ENCODE measurements around the gene JPH2. TPM values are rescaled to one million over a fixed set of nuclear protein-coding genes. Genes with fewer than 3 reads are reported as not detected.

JPH2 gene
- polyA plus RNA-seq, 2 donors = 4.2 to 4.9 TPM

GRCh38 chr20:44112456-44112855 is 74.5 kb downstream of the JPH2 start:
- peaks cover 0 to 4% of the 10 kb centered on the region in 2 donors for H3K9me3 ChIP-seq (ENCODE audit: control insufficient read depth in 2 of 2, insufficient read depth in 1 of 2, low read depth in 1 of 2, low read length in 1 of 2)
- no peaks in the 10 kb centered on the region for H3K4me1 ChIP-seq (ENCODE audit: control insufficient read depth in 2 of 2, insufficient read depth in 2 of 2, low read length in 1 of 2)
- no peaks in the 10 kb centered on the region for H3K36me3 ChIP-seq (ENCODE audit: control insufficient read depth in 2 of 2, insufficient read depth in 2 of 2, low read length in 1 of 2)
- no peak overlapping the region for H3K4me3 ChIP-seq (ENCODE audit: low read depth in 1 of 2, low read length in 2 of 2)
- 83 to 85% methylated on average over 6 of the region's 6 CpGs for WGBS, 2 donors
- no peaks in the 10 kb centered on the region for H3K27me3 ChIP-seq (ENCODE audit: control insufficient read depth in 1 of 2, insufficient read depth in 2 of 2, low read length in 2 of 2)
- peak overlapping the region in 1 of 2 donors; percentile 13 for H3K27ac ChIP-seq (ENCODE audit: low read depth in 2 of 2, low read length in 1 of 2)

GRCh38 chr20:44111712-44112335 is 75.2 kb downstream of the JPH2 start:
- Histone ChIP-seq H3K9me3 (ENCODE audit: control insufficient read depth in 2 of 2, insufficient read depth in 1 of 2, low read depth in 1 of 2, low read length in 1 of 2) (peaks cover 0 to 4% of the 10 kb centered on the region in 2 donors), H3K4me3 (ENCODE audit: low read depth in 1 of 2, low read length in 2 of 2) (no peak overlapping the region), H3K27me3 (ENCODE audit: control insufficient read depth in 1 of 2, insufficient read depth in 2 of 2, low read length in 2 of 2) (no peaks in the 10 kb centered on the region), H3K36me3 (ENCODE audit: control insufficient read depth in 2 of 2, insufficient read depth in 2 of 2, low read length in 1 of 2) (no peaks in the 10 kb centered on the region), H3K27ac (ENCODE audit: low read depth in 2 of 2, low read length in 1 of 2) (no peak overlapping the region), H3K4me1 (ENCODE audit: control insufficient read depth in 2 of 2, insufficient read depth in 2 of 2, low read length in 1 of 2) (no peaks in the 10 kb centered on the region)
- 30 to 41% methylated on average over 6 of the region's 6 CpGs for WGBS, 2 donors

GRCh38 chr20:44110816-44111568 is 76.0 kb downstream of the JPH2 start:
- Histone ChIP-seq H3K4me1 (ENCODE audit: control insufficient read depth in 2 of 2, insufficient read depth in 2 of 2, low read length in 1 of 2) (no peaks in the 10 kb centered on the region), H3K36me3 (ENCODE audit: control insufficient read depth in 2 of 2, insufficient read depth in 2 of 2, low read length in 1 of 2) (no peaks in the 10 kb centered on the region), H3K27ac (ENCODE audit: low read depth in 2 of 2, low read length in 1 of 2) (no peak overlapping the region), H3K4me3 (ENCODE audit: low read depth in 1 of 2, low read length in 2 of 2) (no peak overlapping the region), H3K27me3 (ENCODE audit: control insufficient read depth in 1 of 2, insufficient read depth in 2 of 2, low read length in 2 of 2) (no peaks in the 10 kb centered on the region), H3K9me3 (ENCODE audit: control insufficient read depth in 2 of 2, insufficient read depth in 1 of 2, low read depth in 1 of 2, low read length in 1 of 2) (peaks cover 0 to 4% of the 10 kb centered on the region in 2 donors)
- WGBS, 2 donors = 61 to 78% methylated on average over 9 of the region's 9 CpGs

- no peaks in the 10 kb centered on the region for H3K36me3 ChIP-seq (ENCODE audit: control insufficient read depth in 2 of 2, insufficient read depth in 2 of 2, low read length in 1 of 2)
- WGBS, 2 donors = 39 to 45% methylated on average over 5 of the region's 5 CpGs
- peaks cover 0 to 4% of the 10 kb centered on the region in 2 donors for H3K9me3 ChIP-seq (ENCODE audit: control insufficient read depth in 2 of 2, insufficient read depth in 1 of 2, low read depth in 1 of 2, low read length in 1 of 2)
- H3K4me3 ChIP-seq (ENCODE audit: low read depth in 1 of 2, low read length in 2 of 2) = no peak overlapping the region
- no peaks in the 10 kb centered on the region for H3K4me1 ChIP-seq (ENCODE audit: control insufficient read depth in 2 of 2, insufficient read depth in 2 of 2, low read length in 1 of 2)
- H3K27ac ChIP-seq (ENCODE audit: low read depth in 2 of 2, low read length in 1 of 2) = no peak overlapping the region
- H3K27me3 ChIP-seq (ENCODE audit: control insufficient read depth in 1 of 2, insufficient read depth in 2 of 2, low read length in 2 of 2) = no peaks in the 10 kb centered on the region
These were observed 77.0 kb downstream of the JPH2 start for GRCh38 chr20:44109951-44110361.

GRCh38 chr20:44106615-44107014 is 80.4 kb downstream of the JPH2 start:
- WGBS, 2 donors = 72 to 74% methylated on average over 5 of the region's 5 CpGs
- Histone ChIP-seq H3K9me3 (ENCODE audit: control insufficient read depth in 2 of 2, insufficient read depth in 1 of 2, low read depth in 1 of 2, low read length in 1 of 2) (peaks cover 0 to 4% of the 10 kb centered on the region in 2 donors), H3K4me1 (ENCODE audit: control insufficient read depth in 2 of 2, insufficient read depth in 2 of 2, low read length in 1 of 2) (no peaks in the 10 kb centered on the region), H3K4me3 (ENCODE audit: low read depth in 1 of 2, low read length in 2 of 2) (no peak overlapping the region), H3K36me3 (ENCODE audit: control insufficient read depth in 2 of 2, insufficient read depth in 2 of 2, low read length in 1 of 2) (no peaks in the 10 kb centered on the region), H3K27me3 (ENCODE audit: control insufficient read depth in 1 of 2, insufficient read depth in 2 of 2, low read length in 2 of 2) (no peaks in the 10 kb centered on the region), H3K27ac (ENCODE audit: low read depth in 2 of 2, low read length in 1 of 2) (no peak overlapping the region)

GRCh38 chr20:44104798-44105517 is 82.0 kb downstream of the JPH2 start:
- Histone ChIP-seq H3K27me3 (ENCODE audit: control insufficient read depth in 1 of 2, insufficient read depth in 2 of 2, low read length in 2 of 2) (no peaks in the 10 kb centered on the region), H3K9me3 (ENCODE audit: control insufficient read depth in 2 of 2, insufficient read depth in 1 of 2, low read depth in 1 of 2, low read length in 1 of 2) (peaks cover 0 to 4% of the 10 kb centered on the region in 2 donors), H3K4me3 (ENCODE audit: low read depth in 1 of 2, low read length in 2 of 2) (no peak overlapping the region), H3K27ac (ENCODE audit: low read depth in 2 of 2, low read length in 1 of 2) (no peak overlapping the region), H3K36me3 (ENCODE audit: control insufficient read depth in 2 of 2, insufficient read depth in 2 of 2, low read length in 1 of 2) (no peaks in the 10 kb centered on the region), H3K4me1 (ENCODE audit: control insufficient read depth in 2 of 2, insufficient read depth in 2 of 2, low read length in 1 of 2) (no peaks in the 10 kb centered on the region)
- WGBS, 2 donors = 33 to 38% methylated on average over 7 of the region's 7 CpGs

- H3K9me3 ChIP-seq (ENCODE audit: control insufficient read depth in 2 of 2, insufficient read depth in 1 of 2, low read depth in 1 of 2, low read length in 1 of 2) = no peaks in the 10 kb centered on the region
- no peaks in the 10 kb centered on the region for H3K27me3 ChIP-seq (ENCODE audit: control insufficient read depth in 1 of 2, insufficient read depth in 2 of 2, low read length in 2 of 2)
- no peak overlapping the region for H3K4me3 ChIP-seq (ENCODE audit: low read depth in 1 of 2, low read length in 2 of 2)
- 89 to 97% methylated on average over 1 of the region's 1 CpG for WGBS, 2 donors
- no peaks in the 10 kb centered on the region for H3K36me3 ChIP-seq (ENCODE audit: control insufficient read depth in 2 of 2, insufficient read depth in 2 of 2, low read length in 1 of 2)
- H3K4me1 ChIP-seq (ENCODE audit: control insufficient read depth in 2 of 2, insufficient read depth in 2 of 2, low read length in 1 of 2) = peaks cover 0 to under 1% of the 10 kb centered on the region in 2 donors
- H3K27ac ChIP-seq (ENCODE audit: low read depth in 2 of 2, low read length in 1 of 2) = no peak overlapping the region
These were observed 84.4 kb downstream of the JPH2 start for GRCh38 chr20:44102582-44102981.

- Histone ChIP-seq H3K36me3 (ENCODE audit: control insufficient read depth in 2 of 2, insufficient read depth in 2 of 2, low read length in 1 of 2) (no peaks in the 10 kb centered on the region), H3K9me3 (ENCODE audit: control insufficient read depth in 2 of 2, insufficient read depth in 1 of 2, low read depth in 1 of 2, low read length in 1 of 2) (no peaks in the 10 kb centered on the region), H3K27ac (ENCODE audit: low read depth in 2 of 2, low read length in 1 of 2) (no peak overlapping the region), H3K27me3 (ENCODE audit: control insufficient read depth in 1 of 2, insufficient read depth in 2 of 2, low read length in 2 of 2) (no peaks in the 10 kb centered on the region), H3K4me1 (ENCODE audit: control insufficient read depth in 2 of 2, insufficient read depth in 2 of 2, low read length in 1 of 2) (peaks cover 0 to 5% of the 10 kb centered on the region in 2 donors), H3K4me3 (ENCODE audit: low read depth in 1 of 2, low read length in 2 of 2) (no peak overlapping the region)
- WGBS, 2 donors = 67 to 74% methylated on average over 7 of the region's 7 CpGs
These were observed 87.2 kb downstream of the JPH2 start for GRCh38 chr20:44099832-44100231.

GRCh38 chr20:44098657-44099056 is 88.3 kb downstream of the JPH2 start:
- Histone ChIP-seq H3K27ac (ENCODE audit: low read depth in 2 of 2, low read length in 1 of 2) (no peak overlapping the region), H3K27me3 (ENCODE audit: control insufficient read depth in 1 of 2, insufficient read depth in 2 of 2, low read length in 2 of 2) (no peaks in the 10 kb centered on the region), H3K36me3 (ENCODE audit: control insufficient read depth in 2 of 2, insufficient read depth in 2 of 2, low read length in 1 of 2) (no peaks in the 10 kb centered on the region), H3K4me3 (ENCODE audit: low read depth in 1 of 2, low read length in 2 of 2) (no peak overlapping the region), H3K4me1 (ENCODE audit: control insufficient read depth in 2 of 2, insufficient read depth in 2 of 2, low read length in 1 of 2) (peaks cover 0 to 5% of the 10 kb centered on the region in 2 donors), H3K9me3 (ENCODE audit: control insufficient read depth in 2 of 2, insufficient read depth in 1 of 2, low read depth in 1 of 2, low read length in 1 of 2) (no peaks in the 10 kb centered on the region)
- 96 to 98% methylated on average over 5 of the region's 5 CpGs for WGBS, 2 donors

Measured in esophagus (tissue), 2 donors.